Fibroblast of skin of back (primary cell): Measurements from ENCODE around the gene MMP19.
"Not testable (repeated sequence)": the region's sequence is repeated elsewhere in the genome, so short reads cannot be mapped to it uniquely, and the experiment has no call there.

Source experiments
- DNase-seq: peaks from one replicate; pipeline ENCODE4 v3.0.0-alpha.2; 2013

MMP19 gene

DNA sequence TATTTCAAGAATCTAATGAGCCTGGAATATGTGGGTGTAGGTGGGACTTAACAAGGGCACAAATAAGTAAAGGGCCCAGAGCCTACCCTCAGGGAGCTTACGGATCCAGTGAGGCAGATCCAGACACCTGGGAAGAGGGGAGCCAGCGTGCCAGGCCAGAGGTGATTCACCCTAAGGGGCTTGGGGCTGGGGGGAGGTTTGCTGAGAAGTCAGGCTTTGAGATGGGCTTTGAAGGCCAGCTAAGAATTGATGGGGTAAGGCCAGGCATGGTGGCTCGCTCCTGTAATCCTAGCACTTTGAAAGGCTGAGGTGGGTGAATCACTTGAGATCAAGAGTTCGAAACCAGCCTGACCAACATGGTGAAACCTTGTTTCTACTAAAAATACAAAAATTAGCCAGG lies 695 bp upstream of the MMP19 start:
- DNase-seq = no peak

DNA sequence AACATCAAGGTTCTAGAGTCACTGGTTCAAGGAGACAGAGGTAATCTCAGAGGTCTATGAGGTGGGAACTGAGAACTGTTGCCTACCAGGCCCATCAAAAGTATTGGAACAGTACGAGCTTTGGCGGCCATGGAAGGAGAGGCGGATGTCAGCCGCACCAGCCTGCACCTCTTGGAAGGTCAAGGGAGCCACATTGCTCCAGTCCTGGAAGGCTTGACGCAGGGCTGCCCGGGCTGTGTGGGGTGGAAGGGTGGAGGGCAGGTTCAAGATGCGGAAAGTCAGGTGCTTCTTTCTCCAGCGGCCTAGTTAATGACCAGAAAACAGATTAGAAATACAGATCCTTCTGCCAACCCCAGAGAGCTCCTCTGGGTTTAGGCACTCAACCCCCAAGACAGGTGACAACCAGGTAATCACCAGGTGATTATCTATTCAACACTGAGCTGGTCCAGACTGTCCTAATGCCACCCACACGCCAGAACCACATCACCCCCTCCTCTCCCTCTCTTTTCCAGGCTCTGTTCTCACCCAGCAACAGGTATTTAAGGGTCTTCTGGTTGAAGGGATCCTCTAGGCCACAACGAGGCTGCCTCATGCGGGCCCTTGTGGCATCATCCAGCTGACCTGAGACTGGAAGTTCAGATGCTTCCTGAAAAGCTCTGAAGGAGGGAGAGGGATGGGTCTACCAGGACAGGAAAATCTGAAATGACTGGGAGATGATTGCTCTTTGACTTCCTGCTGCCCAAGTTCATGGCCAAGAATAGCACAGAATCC lies 2.0 kb downstream of the MMP19 start:
- no peak for DNase-seq

DNA sequence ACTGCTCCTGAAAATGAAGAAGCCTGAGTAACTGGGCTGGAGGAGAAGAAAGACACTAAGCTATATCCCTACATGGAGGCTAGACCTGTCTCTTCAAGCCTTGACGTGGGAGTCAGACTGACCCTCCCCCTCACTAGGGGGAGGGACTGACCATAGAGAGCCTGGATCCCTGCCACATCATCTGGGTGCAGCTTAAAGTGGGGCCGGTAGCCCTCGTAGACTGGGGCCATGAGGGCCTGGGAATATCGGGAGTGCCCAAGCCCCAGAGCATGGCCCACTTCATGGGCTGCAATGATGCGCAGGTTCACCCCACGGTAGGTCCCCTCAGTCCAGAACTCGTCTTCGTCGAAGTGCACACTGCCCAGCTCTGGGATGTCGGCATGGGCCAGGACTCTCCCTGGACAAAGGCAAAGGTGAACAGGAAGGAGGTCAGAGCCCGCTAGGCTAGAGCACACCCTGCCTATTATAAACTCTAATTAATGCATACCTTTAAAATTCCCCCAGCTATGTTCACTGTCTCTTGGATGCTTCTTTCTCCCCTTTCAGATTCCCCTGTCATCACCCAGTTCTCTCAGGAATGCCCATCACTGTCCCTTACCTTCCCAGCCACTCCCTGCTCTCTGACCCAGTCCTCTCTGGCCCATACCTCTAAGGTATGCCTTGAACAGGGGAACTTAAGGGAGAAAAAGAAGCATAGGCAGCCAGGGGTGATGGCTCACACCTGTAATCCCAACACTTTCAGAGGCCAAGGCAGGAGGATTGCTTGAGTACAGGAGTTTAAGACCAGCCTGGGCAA lies 3.2 kb downstream of the MMP19 start:
- DNase-seq = no peak

DNA sequence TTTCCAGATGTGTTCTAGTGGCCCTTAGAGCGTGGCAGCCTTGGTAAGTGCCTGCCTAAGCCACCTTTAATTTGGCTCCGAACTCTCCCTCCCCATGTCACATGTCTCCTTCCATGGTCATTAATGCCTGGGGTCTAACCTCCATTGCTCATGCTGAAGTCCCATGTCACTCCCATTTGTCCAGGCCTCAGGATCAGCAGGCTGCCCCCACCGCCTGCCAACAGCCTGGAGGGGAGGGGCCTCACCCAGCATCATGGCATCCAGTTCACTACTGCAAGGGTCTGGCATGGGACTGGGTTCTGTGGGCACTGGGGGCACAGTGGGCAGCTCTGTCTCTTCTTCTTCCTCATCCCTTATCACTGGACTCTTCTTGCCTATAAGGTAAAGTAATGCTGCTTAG lies 4.4 kb downstream of the MMP19 start:
- DNase-seq = no peak

DNA sequence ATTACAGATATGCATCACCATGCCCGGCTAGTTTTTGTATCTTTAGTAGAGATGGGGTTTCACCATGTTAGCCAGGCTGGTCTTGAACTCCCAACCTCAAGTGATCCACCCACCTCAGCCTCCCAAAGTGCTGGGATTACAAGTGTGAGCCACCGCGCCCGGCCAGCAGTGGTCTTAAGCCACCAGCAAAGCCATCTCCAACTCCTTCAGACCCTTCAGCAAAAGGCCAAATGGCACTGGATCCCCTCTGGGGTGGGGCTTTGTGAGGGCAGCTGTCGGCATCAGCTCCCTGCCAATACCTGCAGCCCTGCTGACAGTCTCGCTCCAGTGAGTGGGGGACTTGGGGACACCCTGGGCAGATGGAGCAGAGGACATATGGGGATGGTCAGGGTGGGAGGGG lies 8.3 kb downstream of the MMP19 start:
- not testable (repeated sequence) for DNase-seq

DNA sequence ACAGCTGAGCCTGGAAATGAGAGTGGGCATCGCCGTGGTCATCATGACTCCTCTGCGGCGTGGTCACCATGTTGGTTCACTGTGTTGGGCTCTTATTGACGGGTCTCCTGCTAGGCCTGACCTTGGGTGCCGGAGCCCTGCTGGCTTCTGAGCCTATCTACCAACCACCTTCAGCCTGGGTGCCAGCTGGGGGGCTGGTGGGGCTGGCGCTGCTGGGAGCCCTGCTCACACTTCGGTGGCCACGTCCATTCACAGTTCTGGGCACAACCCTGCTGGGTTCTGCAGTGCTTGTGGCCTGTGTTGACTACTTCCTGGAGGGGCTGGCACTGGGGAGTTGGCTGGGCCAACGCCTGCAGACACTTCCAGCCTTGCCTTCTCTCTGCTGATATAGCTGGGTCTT lies 9.7 kb downstream of the MMP19 start:
- no peak for DNase-seq

DNA sequence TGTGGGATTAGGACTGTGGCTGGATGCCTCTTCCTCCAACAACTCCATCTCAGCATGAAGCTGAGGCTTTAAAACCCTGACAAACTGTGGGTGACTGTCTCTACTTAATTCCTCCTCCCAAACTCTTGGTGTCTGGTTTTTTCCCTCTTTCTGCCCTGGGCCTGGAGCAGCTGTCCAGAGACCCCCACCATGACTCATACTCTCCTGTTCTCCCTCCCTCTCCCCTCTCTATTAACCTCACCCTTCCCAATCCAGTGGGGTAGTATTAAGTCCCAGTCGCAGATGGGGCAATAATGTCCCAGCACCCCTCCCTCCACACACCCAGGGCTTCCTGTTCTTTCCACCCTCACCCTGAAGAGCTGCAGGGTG lies 11.3 kb downstream of the MMP19 start:
- DNase-seq = no peak

DNA sequence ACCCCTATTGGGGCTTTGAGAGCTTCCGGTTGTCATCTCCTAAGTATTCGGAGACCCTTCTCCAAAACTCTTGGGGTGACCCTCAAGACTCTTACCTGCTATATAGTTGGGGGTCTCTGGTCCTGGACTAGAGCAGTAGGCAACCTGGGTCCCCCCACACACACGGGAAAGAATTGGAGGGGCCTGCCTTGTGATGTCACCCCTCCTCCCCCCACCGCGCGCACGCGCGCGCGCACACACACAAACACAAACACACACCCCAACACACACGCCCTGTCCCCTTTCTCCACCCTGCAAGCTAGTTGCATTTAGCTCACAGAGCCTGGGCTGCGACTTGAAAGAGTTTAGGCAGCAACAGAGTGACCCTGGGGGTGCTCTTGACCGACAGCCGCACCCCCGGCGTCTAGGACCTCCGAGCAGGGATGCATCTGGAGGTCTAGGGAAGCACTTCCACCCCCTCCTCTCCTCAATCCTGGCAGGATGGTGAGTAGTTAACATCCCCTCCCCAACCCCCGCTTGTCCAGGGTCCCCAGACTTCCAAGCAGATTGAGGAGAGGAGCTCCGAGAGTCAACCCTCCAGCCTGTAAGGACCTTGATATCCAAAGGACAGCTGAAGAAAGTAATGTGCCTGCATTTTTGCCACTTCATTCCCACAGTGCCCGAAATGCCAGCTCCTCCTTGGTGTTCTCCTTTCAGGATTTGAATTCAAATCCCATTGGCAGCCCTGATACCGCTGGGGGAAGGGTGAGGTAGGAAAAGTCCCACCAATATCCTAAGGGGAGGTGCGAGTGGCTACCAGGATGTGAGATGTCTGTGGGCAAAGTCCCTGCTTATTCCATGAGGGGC lies 11.9 kb downstream of the MMP19 start:
- peak; percentile 53 for DNase-seq

DNA sequence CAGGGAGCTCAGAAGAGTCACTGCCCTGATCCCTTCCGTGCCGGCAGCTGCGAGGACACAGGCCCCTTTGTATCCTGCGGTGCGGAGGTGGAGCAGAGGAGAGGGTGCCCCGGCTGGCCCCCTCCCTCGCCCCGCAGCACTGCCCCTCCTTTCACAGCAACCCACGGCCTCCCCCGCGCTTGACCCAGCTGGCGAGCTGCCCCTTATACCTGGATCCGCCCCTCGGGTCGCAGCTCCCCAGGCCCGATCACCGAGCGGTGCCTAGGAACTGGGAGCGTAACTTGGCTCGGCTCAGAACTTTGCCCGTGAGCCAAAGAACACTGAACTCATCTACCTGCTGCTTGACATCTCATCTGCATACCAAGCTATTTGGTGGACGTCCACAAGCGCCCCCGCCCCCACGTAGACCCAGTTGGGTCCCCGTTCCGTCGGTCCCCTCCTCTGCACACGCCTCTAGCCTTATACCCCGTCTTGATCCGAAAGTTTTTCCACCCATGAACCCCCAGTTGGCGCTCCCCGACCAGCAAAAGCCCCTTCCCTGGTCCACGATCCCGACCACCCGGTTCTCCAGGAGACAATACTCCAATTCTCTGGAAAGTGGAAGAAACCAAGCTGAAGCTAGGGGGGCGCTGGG lies 12.7 kb downstream of the MMP19 start:
- DNase-seq = no peak

DNA sequence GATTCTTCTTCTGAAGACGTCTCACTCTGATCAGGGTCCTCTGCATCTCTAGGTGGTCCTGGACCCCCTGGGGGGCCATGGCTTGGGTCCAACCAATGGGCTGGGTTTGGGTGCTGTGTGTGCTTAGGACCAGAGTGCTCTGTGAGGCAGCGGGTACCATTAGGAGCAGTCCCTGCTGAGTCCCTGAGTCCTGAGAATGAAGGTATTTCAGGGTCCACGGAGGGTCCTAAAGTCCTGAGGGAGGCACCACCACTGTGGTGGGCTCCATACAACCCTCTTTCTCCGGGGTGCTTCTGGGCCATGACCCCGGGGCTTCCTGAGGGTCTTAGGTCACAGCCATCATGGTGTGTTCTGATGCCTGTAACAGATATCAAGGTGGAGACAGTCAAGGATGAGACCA lies 14.4 kb downstream of the MMP19 start:
- DNase-seq = no peak

DNA sequence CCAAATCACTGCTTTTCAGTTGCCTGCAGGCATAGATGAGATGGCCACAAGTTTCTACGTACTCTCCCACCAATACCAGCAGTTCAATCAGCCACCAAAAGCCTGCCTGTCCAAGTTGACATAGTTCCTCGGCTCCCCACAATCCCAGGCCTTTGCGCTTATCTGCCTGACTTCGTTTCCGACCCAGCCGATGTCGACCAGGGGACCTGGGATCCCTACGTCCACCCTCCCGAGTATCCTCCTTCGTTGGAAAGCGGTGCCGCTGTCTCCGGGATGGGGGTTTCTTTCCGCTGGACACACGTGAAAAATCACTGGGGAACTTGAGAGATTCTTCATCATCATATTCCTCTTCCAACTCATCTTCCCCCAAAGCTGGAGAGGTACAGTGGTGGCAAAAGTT lies 14.9 kb downstream of the MMP19 start:
- DNase-seq = no peak

DNA sequence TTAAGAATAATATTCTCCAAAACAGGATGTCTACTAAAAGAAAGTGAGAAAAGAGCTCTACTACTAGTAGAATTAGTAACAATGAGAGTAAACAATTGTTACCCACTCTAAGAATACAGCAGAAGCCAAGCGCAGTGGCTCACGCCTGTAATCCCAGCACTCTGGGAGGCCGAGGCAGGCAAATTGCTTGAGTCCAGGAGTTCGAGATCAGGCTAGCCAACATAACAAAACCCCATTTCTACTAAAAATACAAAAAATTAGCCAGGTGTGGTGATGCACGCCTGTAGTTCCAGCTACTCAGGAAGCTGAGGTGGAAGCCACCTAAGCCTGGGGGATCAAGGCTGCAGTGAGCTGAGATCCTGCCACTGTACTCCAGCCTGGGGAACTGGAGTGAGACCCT lies 18.0 kb downstream of the MMP19 start:
- DNase-seq = no peak

DNA sequence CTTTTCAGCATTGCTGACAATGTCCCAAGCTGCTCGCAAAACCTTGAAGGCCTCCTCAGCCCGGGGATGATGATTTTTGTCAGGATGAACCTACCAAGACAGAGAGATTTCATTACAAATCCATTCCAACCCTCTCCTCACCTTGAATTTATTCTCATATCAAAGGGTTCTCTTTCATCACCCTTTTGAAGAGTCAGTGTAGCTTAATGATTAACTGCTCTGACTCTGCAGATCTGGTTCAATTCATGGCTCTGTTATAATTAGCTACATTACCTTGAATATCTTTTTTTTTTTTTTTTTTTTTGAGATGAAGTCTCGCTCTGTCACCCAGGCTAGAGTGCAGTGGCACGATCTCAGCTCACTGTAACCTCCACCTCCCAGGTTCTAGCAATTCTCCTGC lies 19.3 kb downstream of the MMP19 start:
- DNase-seq = no peak

DNA sequence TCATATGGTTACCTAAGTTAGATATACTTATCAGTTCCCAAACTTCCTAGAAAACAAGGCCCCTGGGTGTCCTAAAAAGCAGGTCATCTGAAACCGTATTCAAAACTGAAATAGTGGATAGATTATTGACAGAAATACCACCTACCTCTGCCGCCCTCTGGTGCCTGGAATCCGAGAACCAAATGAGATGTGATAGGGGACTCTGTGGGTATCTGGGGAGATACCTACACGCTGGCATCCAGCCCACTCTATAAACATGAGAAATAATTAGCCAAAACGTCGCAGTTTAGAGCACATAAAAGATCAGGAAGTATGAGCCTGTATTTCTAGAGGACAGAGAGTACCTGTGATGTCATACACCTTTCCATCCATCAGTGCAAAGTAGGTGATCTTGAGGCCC lies 20.5 kb downstream of the MMP19 start:
- no peak for DNase-seq

DNA sequence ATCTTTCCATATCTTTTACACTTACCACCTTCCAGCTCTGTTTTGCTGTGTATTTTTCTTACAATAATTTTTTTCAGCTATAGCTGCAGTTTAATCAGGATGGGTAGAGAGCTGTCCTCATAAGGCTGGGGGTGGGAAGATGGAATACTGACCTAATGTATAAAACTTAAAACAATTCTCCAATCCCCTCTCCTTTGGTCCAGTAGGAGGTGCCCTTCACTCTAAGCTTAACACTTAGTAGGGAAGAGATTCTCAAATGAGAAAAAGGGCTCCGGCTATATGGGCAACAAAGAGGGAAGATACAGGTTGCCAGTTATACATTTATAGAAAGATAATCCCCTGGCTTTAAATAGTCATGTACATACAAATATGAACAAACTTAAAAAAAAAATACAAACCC lies 22.1 kb downstream of the MMP19 start:
- peak; percentile 28 for DNase-seq

DNA sequence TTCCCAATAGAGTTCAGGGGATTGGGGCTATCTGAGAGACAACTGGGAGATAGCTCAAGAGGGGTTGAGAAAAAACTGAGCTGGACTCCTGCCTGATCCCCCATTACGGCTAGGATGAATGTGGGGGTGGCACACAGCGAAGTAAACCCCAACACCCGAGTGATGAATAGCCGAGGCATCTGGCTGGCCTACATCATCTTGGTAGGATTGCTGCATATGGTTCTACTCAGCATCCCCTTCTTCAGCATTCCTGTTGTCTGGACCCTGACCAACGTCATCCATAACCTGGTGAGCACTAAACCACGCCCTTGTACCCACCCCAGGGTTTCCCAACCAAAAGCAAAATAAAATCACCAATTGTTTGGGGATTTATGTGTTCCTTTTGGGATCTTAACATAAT lies 23.9 kb downstream of the MMP19 start:
- no peak for DNase-seq

DNA sequence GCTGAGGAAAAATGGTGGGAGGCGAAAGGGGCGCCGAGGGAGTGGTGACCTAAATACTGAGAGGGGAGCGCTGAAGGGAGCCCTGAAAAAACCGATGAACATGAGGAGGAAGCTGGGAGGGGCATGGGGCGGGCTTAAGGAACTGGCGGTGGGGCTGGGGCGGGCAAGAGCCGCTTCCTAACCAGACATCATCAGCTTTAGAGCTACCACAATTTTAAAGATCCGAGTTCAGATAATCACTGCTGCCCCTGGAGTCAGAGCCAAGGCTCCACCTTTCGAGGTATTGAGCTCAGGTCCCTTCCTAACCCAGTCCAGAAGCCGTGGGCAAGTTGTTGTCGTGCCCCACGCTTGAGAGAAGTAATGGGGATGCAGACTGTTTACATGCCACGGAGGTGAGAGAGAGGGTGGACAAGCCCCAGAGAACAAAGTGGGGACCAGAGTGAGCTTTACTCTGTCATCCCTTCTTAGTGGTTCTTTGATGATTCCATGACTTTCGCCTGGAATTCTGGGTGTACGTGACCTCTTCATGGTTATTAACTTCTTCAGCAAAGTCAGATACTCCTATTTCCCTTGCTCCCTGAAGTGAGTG lies 24.5 kb downstream of the MMP19 start:
- peak; percentile 21 for DNase-seq

DNA sequence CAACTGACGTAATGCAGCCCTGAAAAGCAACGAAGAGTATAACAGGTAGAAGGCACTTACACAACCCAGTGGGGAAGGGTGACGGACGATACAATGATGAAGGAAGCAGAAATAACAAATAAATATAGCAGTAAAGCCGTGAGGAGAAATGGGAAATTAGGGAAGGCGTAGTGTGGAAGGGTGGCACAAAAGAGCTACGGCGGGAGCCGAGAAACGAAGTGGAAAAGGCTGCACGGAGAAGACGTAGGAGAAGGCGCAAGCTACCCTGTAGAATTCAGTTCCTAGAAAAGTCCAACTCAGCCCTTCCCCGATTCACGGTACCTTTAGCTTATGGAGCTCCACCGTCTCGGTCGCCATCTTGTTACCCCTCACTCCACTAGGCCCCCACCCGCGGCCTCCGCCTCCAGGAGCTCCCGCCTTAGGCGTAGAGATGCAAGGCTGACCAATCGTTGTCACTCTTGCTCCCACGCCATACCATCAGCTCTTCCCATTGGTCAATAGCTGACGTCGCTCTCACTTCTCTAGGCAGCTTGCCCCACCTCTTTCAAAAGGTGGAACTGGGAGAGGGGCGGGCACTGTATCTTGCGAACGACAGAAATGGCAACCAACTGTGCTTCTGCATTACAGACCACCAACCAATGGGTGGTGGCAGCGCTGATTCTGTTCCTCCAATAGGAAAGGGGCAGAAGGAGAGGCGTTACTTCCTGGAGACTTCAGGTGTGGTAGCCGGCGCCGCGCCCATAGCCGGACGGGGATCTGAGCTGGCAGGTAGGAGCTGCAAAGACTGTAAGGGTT lies 25.2 kb downstream of the MMP19 start, which contains the start of the genes ORMDL2 and SARNP:
ORMDL2 (plus strand) TSS at position 697 of the 795 bp plus-strand sequence. CDS start 959 bp downstream, outside the sequence.
SARNP (minus strand) TSS at position 380 of the 795 bp plus-strand sequence; CDS start at position 357, 23 bp downstream.
- DNase-seq = peak; percentile 100

DNA sequence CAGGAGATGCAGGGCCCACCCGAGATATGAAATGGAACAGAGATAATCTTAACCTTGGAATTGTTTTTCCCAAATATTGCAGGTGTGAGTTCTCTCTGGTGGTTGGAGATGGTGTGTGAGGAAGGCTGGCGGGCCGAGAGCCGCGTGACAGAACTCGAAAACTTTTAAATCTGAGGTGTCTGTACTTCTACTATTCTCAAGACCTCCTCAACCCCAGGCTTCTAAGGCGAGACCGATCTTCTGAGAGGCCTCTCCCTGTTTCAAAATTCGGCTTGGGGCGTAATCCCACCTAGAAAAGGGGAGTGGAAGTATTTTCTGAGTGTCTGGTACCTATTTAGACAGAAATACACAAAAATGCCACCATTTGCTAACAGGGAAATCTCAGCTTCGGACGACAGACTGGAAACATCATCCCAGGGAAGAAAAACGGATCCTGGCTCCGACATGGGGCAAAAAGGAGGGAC lies 25.8 kb downstream of the MMP19 start:
- DNase-seq = peak; percentile 23

DNA sequence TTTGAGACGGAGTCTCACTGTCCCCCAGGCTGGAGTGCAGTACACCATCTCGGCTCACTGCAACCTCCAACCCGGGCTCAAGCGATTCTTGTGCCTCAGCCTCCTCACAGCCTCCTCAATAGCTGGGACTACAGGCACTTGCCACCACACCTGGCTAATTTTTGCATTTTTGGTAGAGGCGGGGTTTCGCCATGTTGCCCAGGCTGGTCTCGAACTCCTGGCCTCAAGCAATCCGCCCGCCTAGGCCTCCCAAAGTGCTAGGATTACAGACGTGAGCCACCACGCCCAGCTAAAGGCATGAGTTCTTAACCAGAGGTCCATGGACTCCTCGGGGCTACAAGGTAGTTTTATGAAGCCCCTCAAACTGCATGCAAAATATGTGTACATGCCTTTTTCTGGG lies 27.3 kb downstream of the MMP19 start:
- no peak for DNase-seq

DNA sequence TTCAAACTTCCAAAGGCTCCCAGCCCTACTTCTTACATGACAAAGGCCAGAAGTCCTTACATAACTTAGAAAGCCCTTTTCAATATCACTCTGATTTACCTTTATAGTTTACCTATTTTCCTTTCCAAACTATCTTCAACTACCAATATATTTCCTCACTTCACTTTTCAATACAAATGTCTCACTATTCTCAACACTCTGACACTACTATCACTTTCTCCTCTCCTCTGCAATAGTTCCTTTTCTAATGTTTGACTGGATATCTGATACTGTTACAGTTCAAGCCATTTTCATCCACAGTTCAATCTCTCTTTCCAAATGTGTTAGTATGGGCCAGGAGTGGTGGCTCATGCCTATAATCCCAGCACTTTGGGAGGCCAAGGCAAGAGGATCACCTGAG lies 28.5 kb downstream of the MMP19 start:
- no peak for DNase-seq
